A549 (cell line): Measurements from ENCODE around the gene MLC1. TPM values are rescaled to one million over a fixed set of nuclear protein-coding genes. Genes with fewer than 3 reads are reported as not detected.

Source experiments
- ATAC-seq, 2 experiments: fragments of 200-7000 bp in 1 of 2; fragments of >200 bp in 1 of 2; cut with Nextera tagmentation in 1 of 2; cut with Tn5 transposase in 1 of 2; 3 replicates each; pipeline versions ENCODE4 v1.8.0 to v1.9.1; 2018 to 2020; ENCODE audit warnings: mild to moderate bottlenecking in 1 of 2, moderate library complexity in 1 of 2
- CTCF ChIA-PET: fragments of 300-600 bp; sonication (Branson Sonifier 250); formaldehyde crosslinking; extraction: SDS; loops from one replicate; lab custom pipeline; 2021; ENCODE audit warnings: antibody characterized with exemption, inconsistent platforms; lab: Yijun Ruan, JAX
- POLR2A ChIA-PET: fragments of 350-600 bp; formaldehyde crosslinking; extraction: SDS; loops from one replicate; lab custom pipeline; 2021; ENCODE audit warnings: antibody characterized with exemption, inconsistent platforms; lab: Yijun Ruan, JAX
- DNase-seq, 2 experiments: peaks; one replicate each; pipeline versions ENCODE4 v3.0.0 to v3.0.0-alpha.2; 2011 to 2016; ENCODE audit warnings: low read depth in 1 of 2, low spot score in 1 of 2
- FAIRE-seq: peaks from 2 replicates; lab custom pipeline; 2011; peaks lifted over from hg19 to GRCh38; lab: Jason Lieb, UNC
- H3K27ac ChIP-seq, 2 experiments: fragments of >200 bp; sonication (Bioruptor Twin); formaldehyde crosslinking; 3 replicates each; pipeline ENCODE4 v1.5.1; 2016 to 2017
- H3K4me1 ChIP-seq: fragments of >200 bp; sonication (Bioruptor Twin); formaldehyde crosslinking; 3 replicates; pipeline ENCODE4 v1.6.1; 2016
- H3K4me2 ChIP-seq: fragments of >200 bp; sonication (Bioruptor Twin); formaldehyde crosslinking; 3 replicates; pipeline ENCODE4 v1.6.1; 2016
- H3K4me3 ChIP-seq: fragments of >200 bp; sonication (Bioruptor Twin); formaldehyde crosslinking; 3 replicates; pipeline ENCODE4 v1.5.1; 2016
- H3K9me3 ChIP-seq: fragments of >200 bp; sonication (Bioruptor Twin); formaldehyde crosslinking; 3 replicates; pipeline ENCODE4 v1.6.1; 2016
- BCL3 ChIP-seq: fragments of >200 bp; sonication (Bioruptor Twin); formaldehyde crosslinking; IDR thresholded peaks from 3 replicates; pipeline ENCODE4 v1.6.1; 2016
- BHLHE40 ChIP-seq: IDR thresholded peaks from 2 replicates; pipeline ENCODE4 v1.6.1; 2012; ENCODE audit warnings: low read depth, low read length, inconsistent platforms
- CBX2 ChIP-seq: fragments of 200-600 bp; sonication (generic); IDR thresholded peaks from 2 replicates; pipeline ENCODE4 v1.6.1; 2016; ENCODE audit warnings: low read depth, mild to moderate bottlenecking, borderline replicate concordance
- CHD4 ChIP-seq: fragments of 200-600 bp; sonication (generic); IDR thresholded peaks from 2 replicates; pipeline ENCODE4 v1.6.1; 2016; ENCODE audit warnings: antibody characterized with exemption, mild to moderate bottlenecking, borderline replicate concordance
- CTCF ChIP-seq: fragments of >200 bp; sonication (Bioruptor Twin); formaldehyde crosslinking; IDR thresholded peaks from 3 replicates; pipeline ENCODE4 v1.5.1; 2016
- EHF ChIP-seq: fragments of 250-450 bp; sonication (Bioruptor Pico); IDR thresholded peaks from 2 replicates; pipeline ENCODE4 v1.5.0; 2020; ENCODE audit warnings: mild to moderate bottlenecking
- EHMT2 ChIP-seq: fragments of 200-600 bp; sonication (generic); IDR thresholded peaks from 2 replicates; pipeline ENCODE4 v1.6.1; 2016; ENCODE audit warnings: antibody characterized with exemption, low read depth, mild to moderate bottlenecking, moderate library complexity
- FOXS1 ChIP-seq: fragments of 250-450 bp; sonication (Bioruptor Pico); IDR thresholded peaks from 2 replicates; pipeline ENCODE4 v1.5.0; 2020; ENCODE audit warnings: mild to moderate bottlenecking, moderate library complexity
- HDAC2 ChIP-seq: fragments of 200-600 bp; sonication (generic); IDR thresholded peaks from 2 replicates; pipeline ENCODE4 v1.6.1; 2016
- HOXA7 ChIP-seq: fragments of 250-450 bp; sonication (Bioruptor Pico); IDR thresholded peaks from 2 replicates; pipeline ENCODE4 v1.5.0; 2020; ENCODE audit warnings: mild to moderate bottlenecking, moderate library complexity
- HOXB13 ChIP-seq: fragments of 250-450 bp; sonication (Bioruptor Pico); IDR thresholded peaks from 2 replicates; pipeline ENCODE4 v1.5.0; 2020; ENCODE audit warnings: low read depth, mild to moderate bottlenecking, moderate library complexity
- HOXB5 ChIP-seq: fragments of 250-450 bp; sonication (Bioruptor Pico); IDR thresholded peaks from 2 replicates; pipeline ENCODE4 v1.5.0; 2020; ENCODE audit warnings: mild to moderate bottlenecking, moderate library complexity
- MAX ChIP-seq: IDR thresholded peaks from 2 replicates; pipeline ENCODE4 v1.6.1; 2012
- RARB ChIP-seq: fragments of 250-450 bp; sonication (Bioruptor Pico); IDR thresholded peaks from 2 replicates; pipeline ENCODE4 v1.8.0; 2021; ENCODE audit warnings: mild to moderate bottlenecking, moderate library complexity
- RFX5 ChIP-seq: fragments of 450-650 bp; IDR thresholded peaks from 2 replicates; pipeline ENCODE4 v1.7.1; 2014; ENCODE audit warnings: antibody characterized with exemption, mild to moderate bottlenecking, moderate library complexity
- RNF2 ChIP-seq: fragments of 200-600 bp; sonication (generic); IDR thresholded peaks from 2 replicates; pipeline ENCODE4 v1.6.1; 2016; ENCODE audit warnings: low read depth, mild to moderate bottlenecking, antibody characterized with exemption, moderate library complexity, borderline replicate concordance
- SMC3 ChIP-seq: fragments of >200 bp; sonication (Bioruptor Twin); formaldehyde crosslinking; IDR thresholded peaks from 3 replicates; pipeline ENCODE4 v1.6.1; 2018; ENCODE audit warnings: inconsistent platforms
- SREBF2 ChIP-seq: fragments of 450-650 bp; IDR thresholded peaks from 2 replicates; pipeline ENCODE4 v1.6.1; 2014; ENCODE audit warnings: mild to moderate bottlenecking, moderate library complexity
- TFCP2L1 ChIP-seq: fragments of 250-450 bp; sonication (Bioruptor Pico); IDR thresholded peaks from 2 replicates; pipeline ENCODE4 v1.5.0; 2021; ENCODE audit warnings: mild to moderate bottlenecking
- WGBS: methylation state at CpG from one replicate; pipeline ENCODE4 v1.1.6; 2017; ENCODE audit errors: missing lambda C conversion rate; 5-methylcytosine and 5-hydroxymethylcytosine counted together
- polyA plus RNA-seq, 4 experiments: library from polyadenylated mRNA; depleted of rRNA in 3 of 4; stranded (reverse); fragments of >200 nt; fragmentation: RNase III in 1 of 4; extraction: RNeasy Plus Mini Kit Qiagen cat#74134 plus additional on column Dnase treatment in 1 of 4; gene quantifications; 2 replicates in 3 of 4; 3 replicates in 1 of 4; pipeline ENCODE4 v1.2.3, GENCODE V29; 2011 to 2017
- TF ChIP-seq, protein P1 (sequence below): fragments of 150-350 bp; IDR thresholded peaks from 2 replicates; pipeline ENCODE4 v1.6.1; 2014; ENCODE audit warnings: low read depth, mild to moderate bottlenecking, low read length
- TF ChIP-seq, protein P2 (sequence below): fragments of 250-450 bp; sonication (Bioruptor Pico); IDR thresholded peaks from 2 replicates; pipeline ENCODE4 v1.5.0; 2020; ENCODE audit warnings: low read depth, mild to moderate bottlenecking, moderate library complexity
- TF ChIP-seq, protein P3 (sequence below): IDR thresholded peaks from 2 replicates; pipeline ENCODE4 v1.6.1; 2012; ENCODE audit warnings: low read depth, borderline replicate concordance

MLC1 gene
- polyA plus RNA-seq, 2 of the 4 experiments (the other 2 are of a cell fraction) = not detected

DNA sequence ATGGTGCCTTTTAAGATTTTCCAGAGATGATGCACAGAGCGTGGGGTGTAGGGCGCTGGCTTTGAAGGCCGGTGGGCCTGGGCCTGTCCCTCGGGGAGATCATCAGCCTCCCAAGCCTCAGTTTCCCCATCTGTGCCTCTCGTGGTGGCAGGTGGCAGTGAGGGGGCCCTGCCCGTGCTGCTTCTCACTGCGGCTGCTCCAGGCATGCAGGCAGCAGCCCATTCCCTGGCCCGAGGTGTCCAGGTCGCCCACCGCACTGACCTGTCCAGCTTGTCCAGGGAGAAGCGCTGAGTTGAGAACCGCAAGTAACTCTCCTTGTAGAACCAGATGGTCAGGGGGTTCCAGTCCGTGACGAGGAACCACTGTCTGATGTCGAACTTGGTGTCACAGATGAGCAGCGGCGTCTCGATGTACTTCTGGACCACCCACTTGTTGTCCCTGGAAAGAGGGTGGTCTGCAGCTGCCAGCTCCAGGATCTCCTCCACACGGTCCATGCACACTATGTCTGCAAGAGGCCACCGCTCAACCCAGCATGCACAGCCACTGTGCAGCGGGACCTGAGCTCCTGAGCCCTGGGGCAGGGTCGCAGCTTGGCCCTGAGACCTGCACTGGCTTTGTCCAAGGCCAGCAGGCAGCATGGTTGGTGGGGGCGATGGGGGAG lies 52.2 kb downstream of the MLC1 start:
- no peak overlapping the region for H3K27ac ChIP-seq
- CTCF ChIA-PET = interaction anchor here (1.0 to 1.4 kb wide), 2 partner anchors 102 to 103 kb away, joined by 3 to 4 read pairs; no protein-coding TSS in a partner anchor

GRCh38 chr22:50032109-50032871 lies 52.9 kb downstream of the MLC1 start:
- POLR2A ChIA-PET = no interaction called here
- H3K4me2 ChIP-seq = no peak overlapping the region
- ATAC-seq (no peak), FAIRE-seq (no peak), DNase-seq (no peak)
- H3K4me3 ChIP-seq = no peak overlapping the region
- 69% methylated on average over 15 of the region's 24 CpGs for WGBS
- TF ChIP-seq RARB (CRISPR knock-in tag) (no peak), CHD4 (no peak), HDAC2 (no peak), EHF (no peak), EHMT2 (no peak), BHLHE40 (no peak), BCL3 (no peak), TFCP2L1 (CRISPR knock-in tag) (no peak), SREBF2 (no peak), FOXS1 (CRISPR knock-in tag) (no peak), HOXB13 (CRISPR knock-in tag) (no peak), MAX (no peak), CTCF (no peak), HOXA7 (CRISPR knock-in tag) (no peak), RNF2 (no peak), HOXB5 (CRISPR knock-in tag) (no peak)
- TF ChIP-seq, protein P1, sequence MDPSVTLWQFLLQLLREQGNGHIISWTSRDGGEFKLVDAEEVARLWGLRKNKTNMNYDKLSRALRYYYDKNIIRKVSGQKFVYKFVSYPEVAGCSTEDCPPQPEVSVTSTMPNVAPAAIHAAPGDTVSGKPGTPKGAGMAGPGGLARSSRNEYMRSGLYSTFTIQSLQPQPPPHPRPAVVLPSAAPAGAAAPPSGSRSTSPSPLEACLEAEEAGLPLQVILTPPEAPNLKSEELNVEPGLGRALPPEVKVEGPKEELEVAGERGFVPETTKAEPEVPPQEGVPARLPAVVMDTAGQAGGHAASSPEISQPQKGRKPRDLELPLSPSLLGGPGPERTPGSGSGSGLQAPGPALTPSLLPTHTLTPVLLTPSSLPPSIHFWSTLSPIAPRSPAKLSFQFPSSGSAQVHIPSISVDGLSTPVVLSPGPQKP = no peak
- TF ChIP-seq, protein P2, sequence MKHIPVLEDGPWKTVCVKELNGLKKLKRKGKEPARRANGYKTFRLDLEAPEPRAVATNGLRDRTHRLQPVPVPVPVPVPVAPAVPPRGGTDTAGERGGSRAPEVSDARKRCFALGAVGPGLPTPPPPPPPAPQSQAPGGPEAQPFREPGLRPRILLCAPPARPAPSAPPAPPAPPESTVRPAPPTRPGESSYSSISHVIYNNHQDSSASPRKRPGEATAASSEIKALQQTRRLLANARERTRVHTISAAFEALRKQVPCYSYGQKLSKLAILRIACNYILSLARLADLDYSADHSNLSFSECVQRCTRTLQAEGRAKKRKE (CRISPR knock-in tag) = no peak
- TF ChIP-seq, protein P3, sequence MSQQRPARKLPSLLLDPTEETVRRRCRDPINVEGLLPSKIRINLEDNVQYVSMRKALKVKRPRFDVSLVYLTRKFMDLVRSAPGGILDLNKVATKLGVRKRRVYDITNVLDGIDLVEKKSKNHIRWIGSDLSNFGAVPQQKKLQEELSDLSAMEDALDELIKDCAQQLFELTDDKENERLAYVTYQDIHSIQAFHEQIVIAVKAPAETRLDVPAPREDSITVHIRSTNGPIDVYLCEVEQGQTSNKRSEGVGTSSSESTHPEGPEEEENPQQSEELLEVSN = no peak
- CTCF ChIA-PET = interaction anchor here (1.3 to 3.1 kb wide), 3 partner anchors 101 to 107 kb away, joined by 3 to 49 read pairs (median 4); no protein-coding TSS in a partner anchor
- peaks cover 6% of the 10 kb centered on the region; the same call in 1 of the 3 replicates for H3K4me1 ChIP-seq
- H3K9me3 ChIP-seq = no peaks in the 10 kb centered on the region
- H3K27ac ChIP-seq = no peak overlapping the region

More for the DNA sequence above, 52.2 kb downstream of the MLC1 start:
- no peaks in the 10 kb centered on the region for H3K9me3 ChIP-seq
- no peak for DNase-seq
- FAIRE-seq = no peak
- POLR2A ChIA-PET = no interaction called here
- H3K4me1 ChIP-seq = peaks cover 6% of the 10 kb centered on the region; the same call in 1 of the 3 replicates
- H3K4me3 ChIP-seq = no peak overlapping the region
- TF ChIP-seq CBX2 (no peak), RFX5 (no peak), SMC3 (no peak)
- no peak for ATAC-seq
- no peak overlapping the region for H3K4me2 ChIP-seq
- WGBS = 80% methylated on average over 10 of the region's 23 CpGs
